CD4-positive, alpha-beta T cell treated with Interleukin-17A for 1 hour (primary cell): Measurements from ENCODE around the gene SCAANT1.

Experiments
- DNase-seq: peaks from one replicate; pipeline ENCODE4 v3.0.0-alpha.2; 2020

SCAANT1 gene

GRCh38 chr3:63933459-63933858 is 21.3 kb upstream of the SCAANT1 start:
- DNase-seq, result no peak

DNA sequence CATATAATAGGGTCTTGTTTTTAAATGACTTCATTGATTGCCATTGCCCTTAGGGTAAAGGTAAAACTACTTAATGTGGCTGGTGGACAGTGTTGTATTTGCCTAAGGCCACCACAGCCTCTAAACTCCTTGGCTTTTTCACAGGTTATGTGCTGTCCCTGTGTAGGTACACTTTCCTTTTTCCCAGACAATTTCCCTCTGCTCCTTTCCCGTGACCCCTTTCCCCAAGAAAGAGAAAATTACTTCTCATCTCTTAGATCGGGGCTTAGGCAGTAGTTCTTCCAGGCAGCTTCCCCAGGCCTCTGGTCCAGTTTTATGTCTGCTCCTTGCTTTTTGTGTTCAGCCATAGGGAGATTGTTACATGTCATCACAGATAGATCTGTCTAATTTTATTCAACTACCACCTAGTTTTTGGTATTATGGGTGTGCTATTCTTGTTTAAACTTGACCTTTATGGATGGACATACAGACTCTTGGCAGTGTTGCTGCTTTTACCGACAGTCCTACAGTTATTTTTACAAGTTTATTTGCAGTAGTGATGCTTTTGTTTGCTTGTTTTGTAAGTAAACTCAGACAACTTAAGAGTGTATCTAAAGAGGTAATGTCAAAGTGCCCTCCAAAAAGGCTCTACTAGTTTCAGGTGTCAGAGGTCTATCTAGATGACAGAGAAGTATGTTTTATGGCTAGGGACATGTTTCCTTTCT is 20.5 kb upstream of the SCAANT1 start:
- DNase-seq, result no peak

DNA sequence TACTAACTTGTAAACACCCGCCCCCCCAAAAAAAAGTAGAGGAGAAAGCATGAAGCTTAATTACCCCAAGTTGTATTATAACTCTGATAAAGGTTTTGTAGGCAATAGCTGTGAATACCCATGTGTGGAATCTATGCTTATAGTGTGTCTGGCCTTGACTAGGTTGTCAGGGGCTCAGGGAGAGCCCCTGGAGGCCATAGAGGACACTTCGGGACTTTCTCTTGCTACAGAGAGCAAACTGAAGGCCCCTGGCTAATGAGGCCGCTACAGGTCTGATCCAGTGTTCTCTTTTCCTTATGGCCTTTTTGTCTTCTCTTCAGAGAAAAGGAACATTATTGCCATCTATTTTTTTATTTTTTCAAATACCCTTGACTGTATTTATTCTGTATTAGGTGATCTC is 19.1 kb upstream of the SCAANT1 start:
- no peak for DNase-seq

DNA sequence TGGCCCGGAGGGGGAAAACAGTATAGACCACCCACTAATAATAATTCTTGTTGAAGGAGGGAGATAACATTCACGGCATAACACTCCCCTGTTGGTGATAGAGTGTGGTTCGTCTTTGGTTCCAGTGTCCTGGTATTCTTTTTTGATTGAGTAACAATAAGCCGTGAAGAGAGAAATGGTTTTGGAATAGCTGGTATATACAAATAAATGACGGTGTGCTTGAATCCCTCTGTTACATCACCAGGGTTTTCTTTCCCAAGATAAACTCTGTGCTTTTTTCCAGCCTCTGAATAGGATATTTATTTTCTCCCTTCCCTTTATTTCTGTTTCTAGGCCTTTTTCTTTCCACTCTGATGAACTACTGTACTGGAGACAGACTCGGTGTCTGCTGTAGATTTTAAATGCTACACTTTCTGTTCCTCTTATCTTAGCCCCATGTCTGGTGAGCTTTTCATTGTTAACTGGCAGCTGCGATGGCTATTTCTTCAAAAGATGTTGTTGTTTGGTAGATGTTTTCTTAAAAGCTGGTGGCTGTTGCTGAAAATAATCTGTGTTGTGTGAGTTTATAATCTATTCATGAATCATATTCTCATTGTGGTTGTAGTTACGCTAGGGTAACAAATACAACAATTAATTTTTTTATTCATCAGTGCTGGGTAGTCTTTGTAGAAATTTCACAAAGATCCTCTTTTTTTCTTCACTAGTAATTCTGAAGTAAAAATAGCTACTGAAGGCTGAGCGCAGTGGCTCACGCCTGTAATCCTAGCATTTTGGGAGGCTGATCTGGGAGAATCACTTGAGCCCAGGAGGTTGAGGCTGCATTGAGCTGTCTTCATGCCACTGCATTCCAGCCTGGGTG is 15.5 kb upstream of the SCAANT1 start:
- no peak for DNase-seq

GRCh38 chr3:63926309-63926708 is 14.1 kb upstream of the SCAANT1 start:
- no peak for DNase-seq

- DNase-seq, result no peak
Observed at GRCh38 chr3:63922491-63923199, 10.5 kb upstream of the SCAANT1 start.

- no peak for DNase-seq
Observed at GRCh38 chr3:63921741-63922482, 9.7 kb upstream of the SCAANT1 start.

DNA sequence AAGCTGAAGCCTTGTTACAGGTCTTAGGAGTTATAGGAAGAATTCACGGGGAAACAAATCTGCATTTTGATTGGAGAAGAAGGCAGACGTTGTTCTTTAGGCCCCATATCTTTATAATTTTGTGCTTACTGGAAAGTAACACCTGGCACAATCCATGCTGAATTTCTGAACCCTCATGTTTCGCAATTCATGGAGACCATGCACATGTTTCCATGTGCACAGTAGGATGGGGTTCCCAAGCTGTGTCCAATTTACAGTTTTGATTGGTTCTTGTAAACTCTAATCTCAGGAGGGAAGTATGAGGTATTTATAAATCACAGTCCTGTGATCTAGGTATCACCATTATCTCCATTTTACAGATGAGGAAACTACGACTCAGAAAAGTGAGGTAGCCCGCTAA is 7.8 kb upstream of the SCAANT1 start:
- DNase-seq, result no peak

GRCh38 chr3:63918321-63918720 is 6.1 kb upstream of the SCAANT1 start:
- no peak for DNase-seq

DNA sequence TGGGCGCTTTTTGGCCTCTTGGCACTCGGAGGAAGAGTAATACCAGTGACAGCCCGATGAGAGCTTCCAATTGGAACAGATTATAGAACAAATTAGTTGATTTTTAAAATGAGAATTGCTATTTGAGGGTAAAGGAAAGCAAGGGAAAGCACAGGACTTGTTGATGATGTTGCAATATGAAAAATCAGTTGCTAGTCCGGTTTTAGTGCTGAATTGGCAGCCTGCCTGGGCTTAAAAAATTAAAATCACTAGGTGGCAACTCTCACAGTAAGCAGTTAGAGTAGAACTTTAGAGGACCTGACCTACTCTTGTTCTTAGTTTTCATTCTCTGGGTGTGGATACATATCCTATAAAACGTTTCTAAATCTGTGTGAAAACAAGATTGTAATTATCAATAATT is 2.1 kb upstream of the SCAANT1 start:
- DNase-seq, result no peak

DNA sequence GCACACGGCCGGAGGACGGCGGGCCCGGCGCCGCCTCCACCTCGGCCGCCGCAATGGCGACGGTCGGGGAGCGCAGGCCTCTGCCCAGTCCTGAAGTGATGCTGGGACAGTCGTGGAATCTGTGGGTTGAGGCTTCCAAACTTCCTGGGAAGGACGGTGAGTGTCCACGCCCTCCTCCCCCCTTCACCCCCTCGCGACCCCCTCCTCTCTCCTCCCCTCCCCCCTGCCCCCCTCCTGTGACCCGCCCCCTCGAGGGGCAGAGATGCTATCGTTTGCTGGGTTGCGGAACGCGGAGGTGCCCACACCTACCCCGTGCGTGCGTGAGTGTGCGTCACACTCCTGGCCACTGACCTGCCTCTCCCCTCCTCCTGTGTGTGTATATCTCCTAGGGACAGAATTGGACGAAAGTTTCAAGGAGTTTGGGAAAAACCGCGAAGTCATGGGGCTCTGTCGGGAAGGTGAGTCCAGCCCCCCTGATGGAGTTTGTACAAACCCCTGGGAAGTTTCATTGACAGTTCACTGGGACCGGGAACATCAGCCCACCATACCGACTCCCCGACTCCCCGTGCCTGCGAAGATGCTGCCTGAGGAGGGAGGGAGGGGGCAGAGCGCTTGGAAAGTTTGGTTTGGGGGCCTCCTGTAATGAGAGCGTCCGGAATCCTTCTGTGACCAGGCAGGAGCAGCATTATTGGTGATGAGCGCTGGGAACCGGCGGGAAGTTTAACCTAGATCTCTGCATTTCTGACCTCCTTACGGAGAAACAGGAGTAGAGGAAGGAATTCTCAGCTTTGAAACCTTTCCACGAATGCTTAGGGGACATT is 795 bp upstream of the SCAANT1 start:
- DNase-seq, result peak; percentile 68

DNA sequence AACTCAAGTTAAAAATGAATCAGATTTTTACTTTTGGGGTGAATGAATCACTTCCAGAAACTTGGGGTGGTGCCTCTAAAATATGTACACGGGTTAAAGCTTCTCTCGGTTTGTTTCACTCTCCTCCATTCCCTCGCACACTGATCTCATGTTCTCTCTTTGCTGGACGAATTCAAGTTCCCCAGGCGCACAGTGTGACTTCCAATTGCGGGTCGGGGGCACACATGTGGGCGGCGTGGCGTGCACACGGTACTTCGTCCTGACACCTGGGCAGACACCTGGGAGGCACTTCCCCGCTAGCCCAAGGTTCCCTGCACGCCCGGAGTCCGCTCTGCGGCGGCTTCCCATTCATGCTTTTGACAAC is 692 bp downstream of the SCAANT1 start:
- no peak for DNase-seq

GRCh38 chr3:63910891-63911290 is 1.3 kb downstream of the SCAANT1 start:
- peak; percentile 63 for DNase-seq

GRCh38 chr3:63910001-63910400 is 2.2 kb downstream of the SCAANT1 start:
- DNase-seq, result no peak

DNA sequence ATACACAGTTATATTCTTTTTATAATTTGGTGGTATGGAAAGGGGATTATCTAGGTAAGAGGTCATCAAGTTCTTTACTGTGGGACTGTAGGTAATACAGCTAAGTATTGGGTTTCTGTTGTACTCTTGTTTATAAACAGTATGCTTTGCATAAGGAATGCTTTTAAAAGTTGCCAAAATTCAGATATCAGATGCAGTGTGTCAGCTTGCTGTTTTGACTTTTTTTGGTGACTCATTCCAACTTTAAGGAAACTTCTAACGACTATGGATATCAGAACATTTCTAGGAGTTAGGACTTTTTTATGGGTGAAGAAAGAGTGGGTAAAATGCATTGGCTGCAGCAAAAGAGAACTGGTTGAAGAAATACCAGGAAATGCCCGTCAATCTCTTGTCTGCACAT is 2.8 kb downstream of the SCAANT1 start:
- DNase-seq, result no peak

GRCh38 chr3:63908776-63909175 is 3.4 kb downstream of the SCAANT1 start:
- no peak for DNase-seq

GRCh38 chr3:63908081-63908736 is 4.0 kb downstream of the SCAANT1 start:
- DNase-seq, result no peak

- no peak for DNase-seq
Observed at GRCh38 chr3:63905731-63906620, 6.2 kb downstream of the SCAANT1 start.

- no peak for DNase-seq
Observed at GRCh38 chr3:63900459-63900858, 11.7 kb downstream of the SCAANT1 start.

DNA sequence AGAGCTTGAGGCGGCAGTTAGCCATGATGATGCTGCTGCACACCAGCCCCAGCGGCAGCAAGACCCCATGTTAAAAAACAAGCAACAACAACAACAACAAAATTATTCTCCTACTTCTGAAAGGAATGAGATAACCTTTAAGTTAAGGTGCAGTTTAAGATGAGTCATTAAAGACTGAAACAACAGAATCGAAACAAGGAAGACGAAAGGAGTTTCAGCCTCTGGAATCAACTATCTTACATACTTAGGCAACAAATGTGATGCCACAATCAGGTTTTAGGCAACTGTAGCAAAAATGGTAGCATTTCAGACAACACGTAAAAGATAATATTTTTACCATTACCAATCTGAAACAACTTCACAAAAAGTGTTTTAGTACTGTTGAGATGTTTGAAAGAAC is 12.2 kb downstream of the SCAANT1 start:
- DNase-seq, result no peak
